Mesenchymal stem cell (in vitro differentiated cells and primary cell): ENCODE results near the gene FOXL2.

Source experiments
- DNase-seq: peaks from one replicate; pipeline ENCODE4 v3.0.0-alpha.2; 2013
- H2AFZ ChIP-seq: one replicate; pipeline ENCODE4 v1.6.1; 2013; ENCODE audit warnings: low read depth, mild to moderate bottlenecking, control low read depth, inconsistent platforms, low read length, moderate library complexity
- H2AK5ac ChIP-seq: 2 replicates; pipeline ENCODE4 v1.6.1; 2013; ENCODE audit warnings: low read length, moderate library complexity, mild to moderate bottlenecking, inconsistent platforms; ENCODE audit not compliant: severe bottlenecking
- H2BK120ac ChIP-seq: one replicate; pipeline ENCODE4 v1.6.1; 2013; ENCODE audit warnings: low read depth, mild to moderate bottlenecking, inconsistent platforms, low read length, moderate library complexity
- H2BK12ac ChIP-seq, 2 experiments: one replicate each; pipeline ENCODE4 v1.6.1; 2013; ENCODE audit warnings: inconsistent platforms in 2 of 2, low read length in 2 of 2, mild to moderate bottlenecking in 2 of 2, moderate library complexity in 2 of 2, control low read depth in 1 of 2
- H2BK15ac ChIP-seq: one replicate; pipeline ENCODE4 v1.6.1; 2013; ENCODE audit warnings: mild to moderate bottlenecking, low read depth, inconsistent platforms; ENCODE audit not compliant: poor library complexity, severe bottlenecking
- H2BK5ac ChIP-seq: 2 replicates; pipeline ENCODE4 v1.6.1; 2013; ENCODE audit warnings: low read depth, mild to moderate bottlenecking, low read length, control low read depth, inconsistent platforms; ENCODE audit not compliant: poor library complexity, severe bottlenecking
- H3K14ac ChIP-seq, 2 experiments: one replicate each; pipeline ENCODE4 v1.6.1; 2013; ENCODE audit warnings: inconsistent platforms in 2 of 2, low read length in 2 of 2, control low read depth in 1 of 2, mild to moderate bottlenecking in 1 of 2, moderate library complexity in 1 of 2
- H3K18ac ChIP-seq, 2 experiments: one replicate each; pipeline ENCODE4 v1.6.1; 2013; ENCODE audit warnings: inconsistent platforms in 2 of 2, low read length in 2 of 2, control low read depth in 1 of 2, low read depth in 1 of 2, mild to moderate bottlenecking in 1 of 2
- H3K23ac ChIP-seq, 2 experiments: one replicate each; pipeline ENCODE4 v1.6.1; 2013; ENCODE audit warnings: inconsistent platforms in 2 of 2, low read length in 2 of 2, mild to moderate bottlenecking in 2 of 2, moderate library complexity in 2 of 2, control low read depth in 1 of 2
- H3K27ac ChIP-seq: 2 replicates; pipeline ENCODE4 v1.5.1; 2013; ENCODE audit warnings: mild to moderate bottlenecking, moderate library complexity, low read length, control low read depth, inconsistent platforms; ENCODE audit not compliant: poor library complexity, severe bottlenecking
- H3K27me3 ChIP-seq, 2 experiments: 2 replicates each; pipeline versions ENCODE4 v1.6.1 to v1.7.0; 2013; ENCODE audit warnings: low read length in 2 of 2, mild to moderate bottlenecking in 2 of 2, moderate library complexity in 2 of 2, control low read depth in 1 of 2, inconsistent platforms in 1 of 2; ENCODE audit not compliant: control insufficient read depth in 1 of 2, insufficient read depth in 1 of 2
- H3K36me3 ChIP-seq, 2 experiments: 2 replicates each; pipeline versions ENCODE4 v1.6.1 to v1.7.0; 2013; ENCODE audit warnings: low read length in 2 of 2, control low read depth in 1 of 2, inconsistent platforms in 1 of 2, low read depth in 1 of 2, mild to moderate bottlenecking in 1 of 2; ENCODE audit not compliant: insufficient read depth in 2 of 2, control insufficient read depth in 1 of 2
- H3K4ac ChIP-seq, 2 experiments: one replicate each; pipeline ENCODE4 v1.6.1; 2013; ENCODE audit warnings: inconsistent platforms in 2 of 2, low read length in 2 of 2, mild to moderate bottlenecking in 2 of 2, moderate library complexity in 2 of 2, control low read depth in 1 of 2, low read depth in 1 of 2
- H3K4me1 ChIP-seq: 2 replicates; pipeline ENCODE4 v1.6.1; 2013; ENCODE audit warnings: low read depth, low read length, control low read depth; ENCODE audit not compliant: control insufficient read depth, insufficient read depth
- H3K4me2 ChIP-seq: 2 replicates; pipeline ENCODE4 v1.6.1; 2013; ENCODE audit warnings: low read length, mild to moderate bottlenecking, inconsistent platforms; ENCODE audit not compliant: poor library complexity, severe bottlenecking
- H3K4me3 ChIP-seq, 2 experiments: 2 replicates each; pipeline versions ENCODE4 v1.5.1 to v1.7.0; 2013; ENCODE audit warnings: low read length in 2 of 2, mild to moderate bottlenecking in 2 of 2, control low read depth in 1 of 2, low read depth in 1 of 2; ENCODE audit not compliant: insufficient read depth in 1 of 2
- H3K79me1 ChIP-seq: replicated peaks from 2 replicates; pipeline ENCODE4 v1.6.1; 2013; ENCODE audit warnings: mild to moderate bottlenecking, control low read depth, low read length, inconsistent platforms; ENCODE audit not compliant: poor library complexity, severe bottlenecking
- H3K9ac ChIP-seq: 2 replicates; pipeline ENCODE4 v1.7.0; 2013; ENCODE audit warnings: mild to moderate bottlenecking, low read length, moderate library complexity
- H3K9me3 ChIP-seq: 2 replicates; pipeline ENCODE4 v1.7.0; 2013; ENCODE audit warnings: mild to moderate bottlenecking, low read length; ENCODE audit not compliant: control insufficient read depth
- H4K8ac ChIP-seq: one replicate; pipeline ENCODE4 v1.6.1; 2013; ENCODE audit warnings: inconsistent platforms, mild to moderate bottlenecking, low read length, moderate library complexity
- H4K91ac ChIP-seq: one replicate; pipeline ENCODE4 v1.6.1; 2013; ENCODE audit warnings: mild to moderate bottlenecking, low read length, inconsistent platforms
- WGBS: methylation state at CpG from one replicate; pipeline ENCODE4 v1.1.7; 2013; ENCODE audit warnings: mixed read lengths; 5-methylcytosine and 5-hydroxymethylcytosine counted together

Gene FOXL2

DNA sequence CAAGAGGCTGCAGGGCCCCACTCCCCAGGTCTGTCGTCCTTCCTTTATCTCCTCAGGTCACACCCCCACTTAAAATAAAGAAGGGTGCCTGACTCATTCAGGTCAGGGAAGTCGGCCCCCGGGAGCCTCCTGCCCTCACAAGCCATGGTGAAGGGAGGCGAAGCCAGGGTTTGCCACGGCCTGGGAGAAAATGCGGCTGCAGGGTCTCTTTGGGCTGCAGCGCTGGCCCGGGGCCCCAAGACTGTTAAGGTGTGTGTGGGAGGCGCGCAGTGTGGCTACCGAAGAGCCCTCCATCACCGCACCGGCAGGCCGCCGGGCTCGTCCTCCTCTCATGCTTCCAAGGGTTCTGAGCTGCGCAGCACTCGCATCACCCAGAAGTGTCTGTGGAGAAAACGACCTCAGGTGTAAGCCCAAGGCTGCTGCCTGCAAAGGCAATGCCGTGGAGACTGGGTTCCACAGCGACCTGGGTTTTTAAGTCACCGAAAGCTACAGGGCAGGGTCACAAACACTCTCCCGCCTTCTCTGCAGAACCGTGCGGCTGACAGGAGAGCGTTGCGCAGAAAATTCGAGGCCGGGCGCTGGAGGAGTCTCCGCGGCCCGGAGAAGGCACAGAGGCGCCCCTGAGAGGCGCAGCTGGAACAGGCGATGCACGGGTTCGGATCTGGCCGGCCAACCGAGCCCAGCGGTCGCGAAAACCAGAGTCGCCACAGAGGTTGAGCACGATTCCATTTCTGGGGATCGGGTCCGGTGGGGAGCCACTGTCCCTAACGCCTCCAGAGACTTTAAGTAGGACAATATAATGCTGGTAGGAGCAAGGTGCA is 8.7 kb downstream of the FOXL2 start:
- H3K36me3 ChIP-seq: no peaks in the 10 kb centered on the region
- H2BK5ac ChIP-seq: no peak overlapping the region
- no peak overlapping the region for H2AFZ ChIP-seq
- H3K9me3 ChIP-seq: no peaks in the 10 kb centered on the region
- no peak overlapping the region for H3K14ac ChIP-seq
- peaks cover 33% of the 10 kb centered on the region for H3K4me1 ChIP-seq
- H3K27ac ChIP-seq: no peak overlapping the region
- H3K4ac ChIP-seq: no peak overlapping the region
- H3K18ac ChIP-seq: no peak overlapping the region
- no peak overlapping the region for H2BK15ac ChIP-seq
- H4K91ac ChIP-seq: no peak overlapping the region
- H3K79me1 ChIP-seq: no peaks in the 10 kb centered on the region
- DNase-seq: no peak
- H4K8ac ChIP-seq: no peak overlapping the region
- H2BK12ac ChIP-seq: no peak overlapping the region
- no peak overlapping the region for H3K23ac ChIP-seq
- no peak overlapping the region for H3K9ac ChIP-seq
- peaks cover 85 to 93% of the 10 kb centered on the region in 2 experiments for H3K27me3 ChIP-seq
- no peak overlapping the region for H2BK120ac ChIP-seq
- H2AK5ac ChIP-seq: no peak overlapping the region
- WGBS: 2% methylated on average over 47 of the region's 48 CpGs
- no peak overlapping the region for H3K4me3 ChIP-seq
- no peak overlapping the region for H3K4me2 ChIP-seq

DNA sequence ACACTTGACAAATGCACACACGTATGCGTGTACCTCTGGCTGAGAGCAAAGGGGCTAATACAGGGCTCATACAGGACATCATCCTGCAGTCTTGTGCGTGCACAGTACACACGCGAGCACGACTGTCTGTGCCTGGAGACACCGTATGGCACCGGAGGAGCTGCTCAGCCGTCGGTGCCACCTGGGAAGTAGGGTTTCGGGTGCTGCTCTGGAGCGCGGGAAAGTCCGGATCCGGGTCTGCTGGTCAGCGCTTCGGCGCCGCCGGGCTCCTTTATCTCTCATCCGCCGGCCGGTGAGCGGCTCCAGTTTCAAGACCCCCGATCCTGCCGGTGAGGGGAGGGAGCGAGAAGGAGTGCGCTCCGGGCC is 9.3 kb downstream of the FOXL2 start:
- Histone ChIP-seq H2AK5ac (no peak overlapping the region), H2AFZ (no peak overlapping the region), H3K4me1 (peaks cover 33% of the 10 kb centered on the region), H3K4me2 (no peak overlapping the region), H4K8ac (no peak overlapping the region), H3K14ac (no peak overlapping the region), H3K4ac (no peak overlapping the region), H3K4me3 (no peak overlapping the region), H4K91ac (no peak overlapping the region), H3K9ac (no peak overlapping the region), H3K23ac (peak overlapping the region in 1 of 2 experiments; percentile 71), H3K27ac (no peak overlapping the region), H2BK5ac (no peak overlapping the region), H3K79me1 (no peaks in the 10 kb centered on the region), H3K18ac (no peak overlapping the region), H2BK15ac (no peak overlapping the region), H2BK120ac (no peak overlapping the region), H2BK12ac (no peak overlapping the region), H3K27me3 (peaks cover 84 to 93% of the 10 kb centered on the region in 2 experiments), H3K36me3 (no peaks in the 10 kb centered on the region), H3K9me3 (no peaks in the 10 kb centered on the region)
- no peak for DNase-seq
- under 1% methylated on average over 19 of the region's 29 CpGs for WGBS

DNA sequence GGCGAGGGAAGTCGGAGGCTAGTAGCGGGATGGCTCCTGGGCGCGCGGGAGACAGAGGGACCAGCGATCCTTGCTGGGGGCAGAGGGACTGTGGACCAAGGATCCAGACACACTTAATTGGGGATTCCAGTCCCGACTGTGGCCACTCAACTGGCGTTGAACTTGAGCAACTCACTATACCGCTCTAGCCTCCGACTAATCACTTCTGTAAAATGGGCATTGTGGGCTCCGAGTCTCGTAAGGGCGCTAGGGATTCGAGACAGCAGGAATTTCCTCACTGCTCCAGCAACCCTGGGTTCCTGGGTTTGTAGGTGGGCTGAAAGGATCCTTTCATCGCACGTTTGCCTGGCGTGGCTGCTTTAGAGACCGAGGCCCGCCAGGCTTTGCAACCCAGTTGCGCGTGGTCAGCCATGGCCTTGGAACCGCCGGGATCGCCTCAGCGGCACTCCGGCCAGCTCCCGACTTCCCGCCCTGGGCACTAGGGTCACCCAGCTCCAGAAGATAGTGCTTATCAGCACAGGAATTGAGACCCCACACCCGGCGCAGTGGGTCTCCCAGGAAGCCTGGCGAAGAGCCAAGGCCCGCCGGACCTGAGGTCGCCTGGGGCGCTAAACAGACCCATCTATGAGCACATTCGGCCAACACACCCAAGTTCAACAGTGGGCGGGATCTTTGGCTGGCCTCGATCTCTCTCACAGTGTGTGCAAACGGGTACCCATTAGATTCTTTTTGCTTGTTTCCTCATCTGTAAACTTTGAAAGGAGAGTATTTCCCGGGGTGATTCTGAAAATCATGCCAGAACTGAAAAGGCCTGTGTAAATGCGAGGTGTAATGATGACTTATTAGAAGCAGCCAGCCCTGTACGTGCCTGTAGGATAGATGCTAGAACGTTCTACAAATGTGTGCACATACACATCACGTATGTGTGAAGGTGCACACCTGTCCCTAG is 9.9 kb downstream of the FOXL2 start:
- WGBS: 13% methylated on average over 38 of the region's 45 CpGs
- H2BK12ac ChIP-seq: no peak overlapping the region
- H2AFZ ChIP-seq: no peak overlapping the region
- H2BK120ac ChIP-seq: no peak overlapping the region
- no peak overlapping the region for H3K27ac ChIP-seq
- no peak for DNase-seq
- H2BK15ac ChIP-seq: no peak overlapping the region
- H2AK5ac ChIP-seq: no peak overlapping the region
- no peak overlapping the region for H3K14ac ChIP-seq
- H3K23ac ChIP-seq: no peak overlapping the region
- H3K27me3 ChIP-seq: peaks cover 79 to 87% of the 10 kb centered on the region in 2 experiments
- peak overlapping the region in 1 of 2 experiments; percentile 62 for H3K4me3 ChIP-seq
- no peaks in the 10 kb centered on the region for H3K9me3 ChIP-seq
- no peak overlapping the region for H3K4me2 ChIP-seq
- H3K9ac ChIP-seq: no peak overlapping the region
- no peaks in the 10 kb centered on the region for H3K79me1 ChIP-seq
- peaks cover 33% of the 10 kb centered on the region for H3K4me1 ChIP-seq
- no peak overlapping the region for H4K91ac ChIP-seq
- no peak overlapping the region for H4K8ac ChIP-seq
- no peak overlapping the region for H3K18ac ChIP-seq
- no peak overlapping the region for H2BK5ac ChIP-seq
- no peak overlapping the region for H3K4ac ChIP-seq
- H3K36me3 ChIP-seq: no peaks in the 10 kb centered on the region
